Endothelial cell of umbilical vein (primary cell): ENCODE data around the gene PLCG2. TPM values are rescaled to one million over a fixed set of nuclear protein-coding genes. Genes with fewer than 3 reads are reported as not detected.
A peak's percentile ranks its signal among the peaks of the same experiment; 100 is the strongest.

ENCODE experiments used
- BruUV-seq: library from RNA; stranded (reverse); fragments of 400-500 nt; replicated peaks from 2 replicates; lab custom pipeline; 2021; lab: Mats Ljungman, UMichigan
- CTCF ChIA-PET: fragments of 300-600, 350-600 bp; sonication (Branson Sonifier 250); formaldehyde crosslinking; loops from one replicate; lab custom pipeline; 2021; ENCODE audit warnings: antibody characterized with exemption, inconsistent platforms; lab: Charles Lee
- POLR2A ChIA-PET: fragments of 300-600, 350-600 bp; sonication (Branson Sonifier 250); formaldehyde crosslinking; loops from one replicate; lab custom pipeline; 2021; ENCODE audit warnings: antibody characterized with exemption, inconsistent platforms; lab: Charles Lee
- DNase-seq: peaks from one replicate; pipeline ENCODE4 v3.0.0-alpha.2; 2011; ENCODE audit warnings: low read depth, low spot score
- FAIRE-seq: peaks from 2 replicates; lab custom pipeline; 2011; peaks lifted over from hg19 to GRCh38; lab: Jason Lieb, UNC
- H2AFZ ChIP-seq: 2 replicates; pipeline ENCODE4 v1.6.0; 2012; ENCODE audit warnings: low read depth, low read length, control low read depth, inconsistent platforms
- H3K27ac ChIP-seq: 2 replicates; pipeline ENCODE4 v1.5.1; 2011; ENCODE audit warnings: low read depth, mild to moderate bottlenecking, control low read depth, low read length, moderate library complexity; ENCODE audit not compliant: insufficient read depth
- H3K27me3 ChIP-seq, 2 experiments: 2 replicates each; pipeline versions ENCODE4 v1.6.0 to v1.6.1; 2011; ENCODE audit warnings: low read length in 2 of 2, mixed read lengths in 1 of 2; ENCODE audit not compliant: control insufficient read depth in 2 of 2, insufficient read depth in 2 of 2
- H3K36me3 ChIP-seq, 2 experiments: 2 replicates in 1 of 2; 3 replicates in 1 of 2; pipeline ENCODE4 v1.5.1; 2011; ENCODE audit warnings: low read length in 2 of 2, mild to moderate bottlenecking in 1 of 2, moderate library complexity in 1 of 2; ENCODE audit not compliant: control insufficient read depth in 2 of 2, insufficient read depth in 2 of 2; ENCODE audit errors: extremely low read depth in 1 of 2
- H3K4me1 ChIP-seq: 3 replicates; pipeline ENCODE4 v1.5.1; 2011; ENCODE audit warnings: mild to moderate bottlenecking, low read length; ENCODE audit not compliant: control insufficient read depth, insufficient read depth; ENCODE audit errors: extremely low read depth
- H3K4me2 ChIP-seq: 2 replicates; pipeline ENCODE4 v1.6.1; 2011; ENCODE audit warnings: low read length, control low read depth, mixed read lengths; ENCODE audit not compliant: insufficient read depth
- H3K4me3 ChIP-seq, 3 experiments: fragments of 200-600 bp in 1 of 3; sonication (generic), shearing (Covaris generic) in 1 of 3; replicated peaks in 1 of 3; 2 replicates each; pipeline ENCODE4 v1.5.1; 2011 to 2016; ENCODE audit warnings: control low read depth in 3 of 3, low read length in 3 of 3, mild to moderate bottlenecking in 2 of 3, inconsistent platforms in 1 of 3, low read depth in 1 of 3, moderate library complexity in 1 of 3; ENCODE audit not compliant: insufficient read depth in 1 of 3
- H3K79me2 ChIP-seq: 2 replicates; pipeline ENCODE4 v1.6.0; 2012; ENCODE audit warnings: low read length, inconsistent platforms; ENCODE audit not compliant: control insufficient read depth, insufficient read depth
- H3K9ac ChIP-seq: replicated peaks from 2 replicates; pipeline ENCODE3; 2011; ENCODE audit warnings: low read length, control low read depth; ENCODE audit not compliant: insufficient read depth; ENCODE audit errors: extremely low read depth
- H3K9me1 ChIP-seq: replicated peaks from 3 replicates; pipeline ENCODE4 v1.6.0; 2011; ENCODE audit warnings: mild to moderate bottlenecking, low read length; ENCODE audit not compliant: control insufficient read depth, insufficient read depth; ENCODE audit errors: extremely low read depth
- H3K9me3 ChIP-seq: replicated peaks from 2 replicates; pipeline ENCODE4 v1.5.1; 2012; ENCODE audit warnings: low read length, inconsistent platforms; ENCODE audit not compliant: control insufficient read depth, insufficient read depth
- H4K20me1 ChIP-seq: replicated peaks from 2 replicates; pipeline ENCODE3; 2011; ENCODE audit warnings: mild to moderate bottlenecking, low read length; ENCODE audit not compliant: control insufficient read depth, insufficient read depth; ENCODE audit errors: extremely low read depth
- EZH2 ChIP-seq: IDR thresholded peaks from 2 replicates; pipeline ENCODE4 v1.6.1; 2012; ENCODE audit warnings: borderline replicate concordance, low read depth, mild to moderate bottlenecking, moderate library complexity, low read length, inconsistent platforms; ENCODE audit not compliant: severe bottlenecking
- GATA2 ChIP-seq: IDR thresholded peaks from 2 replicates; pipeline ENCODE4 v1.7.0; 2011; ENCODE audit warnings: low read depth, mild to moderate bottlenecking, moderate library complexity, mixed read lengths, low read length; ENCODE audit not compliant: insufficient read length, insufficient read depth
- MYC ChIP-seq: IDR thresholded peaks from one replicate; pipeline ENCODE4 v1.6.1; 2011; ENCODE audit warnings: mild to moderate bottlenecking, low read depth, low read length
- dilution Hi-C: fragments of 300-500 bp; cut with MboI; formaldehyde crosslinking; loops from one replicate; pipeline ENCODE4 v1.15.0; 2019; ENCODE audit warnings: low sequenced_read_pairs; ENCODE audit not compliant: extremely low pct_ligation_motif_present
- intact Hi-C: fragments of 100-400 bp; cut with micrococcal nuclease; formaldehyde crosslinking; loops from one replicate; pipeline ENCODE4 v1.10.0; 2022
- polyA plus RNA-seq, 4 experiments: library from polyadenylated mRNA; depleted of rRNA in 3 of 4; stranded (reverse) in 3 of 4; unstranded in 1 of 4; fragments of >200 nt; gene quantifications; 2 replicates each; pipeline versions ENCODE4 v1.2.1 to v1.2.3, GENCODE V29; 2011 to 2012; ENCODE audit warnings: missing spikeins in 1 of 4
- total RNA-seq: library from RNA; stranded (reverse); gene quantifications from 2 replicates; pipeline ENCODE4 v1.2.3, GENCODE V29; 2021
- TF ChIP-seq, protein P1 (sequence below), 2 donors: IDR thresholded peaks; 1 replicate in 1 of 2; 2 replicates in 1 of 2; pipeline ENCODE4 v1.5.1; 2011; ENCODE audit warnings: low read length in 2 of 2, mild to moderate bottlenecking in 2 of 2, moderate library complexity in 2 of 2, control low read depth in 1 of 2, inconsistent platforms in 1 of 2, low read depth in 1 of 2; ENCODE audit not compliant: insufficient read depth in 1 of 2; ENCODE audit errors: extremely low read depth in 1 of 2

The PLCG2 gene
- total and polyA plus RNA-seq, 2 donors (not counting 3 experiments of a cell fraction or from before 2014, with no cell fraction given): 10.8 to 13.6 TPM

DNA sequence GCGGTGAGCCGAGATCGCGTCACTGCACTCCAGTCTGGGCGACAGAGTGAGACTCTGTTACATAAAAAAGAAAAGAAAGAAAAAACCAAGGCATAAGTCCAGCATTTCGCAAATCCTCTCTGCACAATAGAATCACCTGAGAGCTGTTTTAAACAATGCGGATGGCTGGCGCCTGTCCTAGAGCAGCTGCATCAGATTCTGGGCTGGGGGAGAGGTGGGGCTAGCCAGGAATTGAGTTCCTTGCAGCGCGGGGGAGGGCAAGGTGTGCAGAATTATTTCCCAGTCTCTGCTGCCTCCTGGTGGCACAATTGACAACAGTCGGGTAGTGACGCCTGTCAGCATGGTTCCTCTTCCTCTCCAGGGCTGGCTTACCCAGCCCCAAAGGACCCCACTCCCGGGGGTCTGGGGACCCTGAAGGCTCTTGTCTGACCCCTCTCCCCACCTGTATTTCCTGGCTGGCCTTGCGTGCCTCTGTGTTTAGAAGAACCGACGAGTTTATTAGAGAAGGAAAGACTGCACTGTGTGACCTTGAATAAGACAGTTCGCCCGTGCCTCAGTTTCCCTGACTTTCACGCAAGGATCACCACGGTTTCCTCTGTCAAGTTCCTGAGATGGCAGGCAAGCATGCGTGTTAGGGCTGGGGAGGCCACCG lies 41.1 kb upstream of the PLCG2 start:
- Histone ChIP-seq H3K27ac (no peak overlapping the region), H4K20me1 (no peaks in the 10 kb centered on the region), H3K9ac (no peak overlapping the region), H3K4me3 (peak overlapping the region in 1 of 3 experiments; percentile 40), H3K79me2 (no peaks in the 10 kb centered on the region), H3K9me1 (no peaks in the 10 kb centered on the region), H2AFZ (peak overlapping the region; percentile 44), H3K4me1 (peaks cover 4% of the 10 kb centered on the region), H3K4me2 (peak overlapping the region; percentile 80), H3K27me3 (no peaks in the 10 kb centered on the region), H3K9me3 (no peaks in the 10 kb centered on the region), H3K36me3 (no peaks in the 10 kb centered on the region)
- dilution Hi-C loops (loop anchor here (25.0 kb wide), 1 partner anchor 351 kb away; no protein-coding TSS in a partner anchor), intact Hi-C loops (loop anchor here (1.0 to 10.0 kb wide), 9 partner anchors 335 to 1211 kb away; partner anchors contain the start of genes ATMIN and GAN)
- ChIA-PET POLR2A (no interaction called here), CTCF (interaction anchor here (1.0 to 2.3 kb wide), 8 partner anchors 136 to 734 kb away, joined by 3 to 11 read pairs (median 8); partner anchors contain the start of gene ATMIN)
- TF ChIP-seq, protein P1, sequence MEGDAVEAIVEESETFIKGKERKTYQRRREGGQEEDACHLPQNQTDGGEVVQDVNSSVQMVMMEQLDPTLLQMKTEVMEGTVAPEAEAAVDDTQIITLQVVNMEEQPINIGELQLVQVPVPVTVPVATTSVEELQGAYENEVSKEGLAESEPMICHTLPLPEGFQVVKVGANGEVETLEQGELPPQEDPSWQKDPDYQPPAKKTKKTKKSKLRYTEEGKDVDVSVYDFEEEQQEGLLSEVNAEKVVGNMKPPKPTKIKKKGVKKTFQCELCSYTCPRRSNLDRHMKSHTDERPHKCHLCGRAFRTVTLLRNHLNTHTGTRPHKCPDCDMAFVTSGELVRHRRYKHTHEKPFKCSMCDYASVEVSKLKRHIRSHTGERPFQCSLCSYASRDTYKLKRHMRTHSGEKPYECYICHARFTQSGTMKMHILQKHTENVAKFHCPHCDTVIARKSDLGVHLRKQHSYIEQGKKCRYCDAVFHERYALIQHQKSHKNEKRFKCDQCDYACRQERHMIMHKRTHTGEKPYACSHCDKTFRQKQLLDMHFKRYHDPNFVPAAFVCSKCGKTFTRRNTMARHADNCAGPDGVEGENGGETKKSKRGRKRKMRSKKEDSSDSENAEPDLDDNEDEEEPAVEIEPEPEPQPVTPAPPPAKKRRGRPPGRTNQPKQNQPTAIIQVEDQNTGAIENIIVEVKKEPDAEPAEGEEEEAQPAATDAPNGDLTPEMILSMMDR (IDR thresholded peaks at IDR 0.05; ENCODE audit: extremely low read depth in 1 of 2, insufficient read depth in 1 of 2, low read depth in 1 of 2, low read length in 2 of 2): peak; percentile 77 to 83
- TF ChIP-seq EZH2 (no peak), MYC (no peak), GATA2 (no peak)
- no TSS peak for BruUV-seq
- FAIRE-seq (peak; percentile 95), DNase-seq (peak; percentile 81)
